H1 (cell line): ENCODE measurements around the gene TBX2. TPM values are rescaled to one million over a fixed set of nuclear protein-coding genes. Genes with fewer than 3 reads are reported as not detected.

Experiments
- CTCF ChIA-PET: fragments of 300-600 bp; sonication (Branson Sonifier 250); formaldehyde crosslinking; loops from one replicate; lab custom pipeline; 2021; ENCODE audit not compliant: partially characterized antibody; lab: Charles Lee
- POLR2A ChIA-PET: fragments of 300-600 bp; sonication (Branson Sonifier 250); formaldehyde crosslinking; loops from one replicate; lab custom pipeline; 2021; ENCODE audit warnings: inconsistent platforms; ENCODE audit not compliant: partially characterized antibody; lab: Charles Lee
- DNase-seq, 2 experiments: peaks; one replicate each; pipeline versions ENCODE4 v3.0.0 to v3.0.0-alpha.2; 2010 to 2022; ENCODE audit warnings: low spot score in 2 of 2, low read depth in 1 of 2, mixed read lengths in 1 of 2
- FAIRE-seq: peaks from 2 replicates; lab custom pipeline; 2011; peaks lifted over from hg19 to GRCh38; lab: Jason Lieb, UNC
- H2AFZ ChIP-seq: 2 replicates; pipeline ENCODE4 v1.8.1; 2012; ENCODE audit warnings: low read length, inconsistent platforms
- H2AK5ac ChIP-seq: 2 replicates; pipeline ENCODE4 v1.6.1; 2013; ENCODE audit warnings: low read depth, low read length
- H2BK120ac ChIP-seq: replicated peaks from 2 replicates; pipeline ENCODE3; 2013; ENCODE audit warnings: low read depth, low read length, inconsistent platforms
- H2BK12ac ChIP-seq: 2 replicates; pipeline ENCODE4 v1.6.1; 2013; ENCODE audit warnings: low read depth, low read length
- H2BK15ac ChIP-seq: 2 replicates; pipeline ENCODE4 v1.6.1; 2013; ENCODE audit warnings: low read length
- H2BK20ac ChIP-seq: 2 replicates; pipeline ENCODE4 v1.6.1; 2013; ENCODE audit warnings: low read length
- H2BK5ac ChIP-seq: 2 replicates; pipeline ENCODE4 v1.6.1; 2013; ENCODE audit warnings: low read depth, low read length
- H3K14ac ChIP-seq: 2 replicates; pipeline ENCODE4 v1.6.1; 2013; ENCODE audit warnings: inconsistent platforms; ENCODE audit not compliant: insufficient read length
- H3K18ac ChIP-seq: 2 replicates; pipeline ENCODE4 v1.6.1; 2013; ENCODE audit warnings: low read length; ENCODE audit errors: extremely low read depth
- H3K23ac ChIP-seq: 2 replicates; pipeline ENCODE4 v1.6.1; 2013; ENCODE audit warnings: inconsistent platforms; ENCODE audit not compliant: insufficient read length
- H3K23me2 ChIP-seq: 2 replicates; pipeline ENCODE4 v1.6.1; 2013; ENCODE audit warnings: low read depth, low read length
- H3K27ac ChIP-seq: 2 replicates; pipeline ENCODE4 v1.6.1; 2011; ENCODE audit warnings: low read depth, low read length, inconsistent platforms
- H3K27me3 ChIP-seq, 4 experiments: replicated peaks in 1 of 4; 1 replicate in 1 of 4; 2 replicates in 3 of 4; pipeline versions ENCODE4 v1.6.1 to v1.8.1; 2011 to 2013; ENCODE audit warnings: low read length in 3 of 4, mild to moderate bottlenecking in 3 of 4, inconsistent platforms in 2 of 4, mixed read lengths in 2 of 4, moderate library complexity in 1 of 4; ENCODE audit not compliant: control insufficient read depth in 3 of 4, insufficient read depth in 3 of 4; ENCODE audit errors: extremely low read depth in 1 of 4
- H3K36me3 ChIP-seq, 4 experiments: 2 replicates each; pipeline versions ENCODE4 v1.6.1 to v1.8.1; 2011 to 2013; ENCODE audit warnings: mild to moderate bottlenecking in 4 of 4, low read length in 3 of 4, moderate library complexity in 2 of 4, control low read depth in 1 of 4, inconsistent platforms in 1 of 4; ENCODE audit not compliant: insufficient read depth in 4 of 4, control insufficient read depth in 2 of 4
- H3K4ac ChIP-seq: replicated peaks from 2 replicates; pipeline ENCODE3; 2013; ENCODE audit warnings: low read length, low read depth, mixed read lengths, inconsistent platforms; ENCODE audit not compliant: insufficient read length
- H3K4me1 ChIP-seq, 4 experiments: replicated peaks in 1 of 4; 1 replicate in 1 of 4; 2 replicates in 3 of 4; pipeline versions ENCODE4 v1.6.1 to v1.8.1; 2011 to 2013; ENCODE audit warnings: low read length in 3 of 4, inconsistent platforms in 2 of 4, mixed read lengths in 1 of 4; ENCODE audit not compliant: insufficient read depth in 4 of 4, control insufficient read depth in 3 of 4
- H3K4me2 ChIP-seq, 2 experiments: 2 replicates each; pipeline versions ENCODE4 v1.6.1 to v1.8.1; 2011 to 2013; ENCODE audit warnings: low read depth in 2 of 2, low read length in 2 of 2, control low read depth in 1 of 2, inconsistent platforms in 1 of 2, mild to moderate bottlenecking in 1 of 2; ENCODE audit not compliant: insufficient read depth in 1 of 2
- H3K4me3 ChIP-seq, 4 experiments: fragments of 200-600, 300-600 bp in 1 of 4; sonication (generic), shearing (Covaris generic), sonication (Bioruptor Twin) in 1 of 4; 2 replicates each; pipeline versions ENCODE4 v1.5.1 to v1.8.1; 2011 to 2016; ENCODE audit warnings: low read length in 4 of 4, low read depth in 3 of 4, control low read depth in 2 of 4, inconsistent platforms in 2 of 4, mild to moderate bottlenecking in 2 of 4, mixed read lengths in 1 of 4, moderate library complexity in 1 of 4; ENCODE audit not compliant: insufficient read depth in 2 of 4; ENCODE audit errors: extremely low read depth in 1 of 4
- H3K56ac ChIP-seq: replicated peaks from 2 replicates; pipeline ENCODE3; 2013; ENCODE audit warnings: low read depth, mild to moderate bottlenecking, mixed read lengths, low read length, inconsistent platforms; ENCODE audit not compliant: insufficient read length
- H3K79me1 ChIP-seq: 2 replicates; pipeline ENCODE4 v1.6.1; 2013; ENCODE audit warnings: low read depth, low read length, control low read depth
- H3K79me2 ChIP-seq, 2 experiments: 2 replicates each; pipeline versions ENCODE4 v1.6.1 to v1.8.1; 2012 to 2013; ENCODE audit warnings: low read length in 2 of 2, mild to moderate bottlenecking in 2 of 2, inconsistent platforms in 1 of 2; ENCODE audit not compliant: insufficient read depth in 2 of 2, control insufficient read depth in 1 of 2
- H3K9ac ChIP-seq, 4 experiments: replicated peaks in 1 of 4; 1 replicate in 1 of 4; 2 replicates in 3 of 4; pipeline versions ENCODE4 v1.6.1 to v1.8.1; 2011 to 2013; ENCODE audit warnings: low read depth in 3 of 4, low read length in 3 of 4, control low read depth in 2 of 4, mild to moderate bottlenecking in 2 of 4, moderate library complexity in 2 of 4, inconsistent platforms in 1 of 4; ENCODE audit errors: extremely low read depth in 1 of 4
- H3K9me3 ChIP-seq, 2 experiments: 2 replicates each; pipeline versions ENCODE4 v1.6.1 to v1.8.1; 2012 to 2013; ENCODE audit warnings: mild to moderate bottlenecking in 2 of 2, moderate library complexity in 2 of 2, control low read depth in 1 of 2, inconsistent platforms in 1 of 2, low read depth in 1 of 2, low read length in 1 of 2, mixed read lengths in 1 of 2; ENCODE audit not compliant: insufficient read depth in 2 of 2
- H4K20me1 ChIP-seq, 2 experiments: replicated peaks in 1 of 2; 2 replicates each; pipeline versions ENCODE3 to v1.8.1; 2011 to 2013; ENCODE audit warnings: inconsistent platforms in 2 of 2, low read length in 2 of 2, mild to moderate bottlenecking in 1 of 2; ENCODE audit not compliant: insufficient read depth in 2 of 2, control insufficient read depth in 1 of 2
- H4K5ac ChIP-seq: 2 replicates; pipeline ENCODE4 v1.6.1; 2013; ENCODE audit warnings: low read length, low read depth, mixed read lengths, inconsistent platforms; ENCODE audit not compliant: insufficient read length
- H4K8ac ChIP-seq: 2 replicates; pipeline ENCODE4 v1.8.0; 2013; ENCODE audit warnings: mild to moderate bottlenecking, moderate library complexity, low read length, inconsistent platforms; ENCODE audit not compliant: insufficient read depth; ENCODE audit errors: extremely low read depth
- H4K91ac ChIP-seq: replicated peaks from 2 replicates; pipeline ENCODE3; 2013; ENCODE audit warnings: low read length, mixed read lengths, inconsistent platforms; ENCODE audit not compliant: insufficient read length
- EGR1 ChIP-seq: IDR thresholded peaks from 2 replicates; pipeline ENCODE4 v1.6.1; 2011; ENCODE audit warnings: low read depth, low read length, borderline replicate concordance
- GABPA ChIP-seq: IDR thresholded peaks from 2 replicates; pipeline ENCODE4 v1.6.1; 2011; ENCODE audit warnings: mild to moderate bottlenecking, low read length, moderate library complexity, borderline replicate concordance; ENCODE audit not compliant: insufficient read depth
- PHF8 ChIP-seq: fragments of 200-600 bp; sonication (generic); conservative IDR thresholded peaks from 2 replicates; pipeline ENCODE4 v1.7.1; 2012; ENCODE audit warnings: low read depth, mild to moderate bottlenecking, inconsistent platforms, low read length, moderate library complexity
- POLR2A ChIP-seq, 2 experiments: IDR thresholded peaks; 1 replicate in 1 of 2; 2 replicates in 1 of 2; pipeline ENCODE4 v1.6.1; 2011; ENCODE audit warnings: low read depth in 2 of 2, low read length in 2 of 2, mild to moderate bottlenecking in 2 of 2; ENCODE audit errors: control extremely low read depth in 1 of 2
- RAD21 ChIP-seq, 2 experiments: IDR thresholded peaks in 1 of 2; conservative IDR thresholded peaks in 1 of 2; 2 replicates each; pipeline ENCODE4 v1.6.1; 2011; ENCODE audit warnings: low read depth in 2 of 2, low read length in 2 of 2, improper control_type of control experiment in 1 of 2, inconsistent platforms in 1 of 2, mild to moderate bottlenecking in 1 of 2, moderate library complexity in 1 of 2
- SIRT6 ChIP-seq: IDR thresholded peaks from one replicate; pipeline ENCODE4 v1.7.1; 2012; ENCODE audit warnings: low read length, inconsistent platforms
- SP2 ChIP-seq: IDR thresholded peaks from 2 replicates; pipeline ENCODE4 v1.6.1; 2012; ENCODE audit warnings: mild to moderate bottlenecking, low read length, inconsistent platforms
- SRF ChIP-seq: IDR thresholded peaks from 2 replicates; pipeline ENCODE4 v1.6.1; 2011; ENCODE audit warnings: mild to moderate bottlenecking, low read depth, low read length, moderate library complexity
- TAF1 ChIP-seq: IDR thresholded peaks from 2 replicates; pipeline ENCODE4 v1.6.1; 2011; ENCODE audit warnings: mild to moderate bottlenecking, low read depth, low read length
- TBP ChIP-seq: IDR thresholded peaks from 2 replicates; pipeline ENCODE4 v1.6.1; 2011; ENCODE audit warnings: low read depth, low read length, improper control_type of control experiment
- TCF12 ChIP-seq: IDR thresholded peaks from 2 replicates; pipeline ENCODE4 v1.6.1; 2011; ENCODE audit warnings: low read depth, mild to moderate bottlenecking, low read length
- WGBS, 2 experiments: shearing (Covaris generic) in 1 of 2; methylation state at CpG; one replicate each; pipeline versions ENCODE4 v1.1.6 to v1.1.7; 2013 to 2015; ENCODE audit warnings: low lambda C conversion rate in 2 of 2, mixed read lengths in 2 of 2, inconsistent platforms in 1 of 2, low coverage in 1 of 2, missing lambda C conversion rate in 1 of 2; ENCODE audit not compliant: insufficient replicate concordance in 2 of 2, insufficient coverage in 1 of 2, insufficient read length in 1 of 2; ENCODE audit errors: extremely low coverage in 1 of 2, missing lambda C conversion rate in 1 of 2; 5-methylcytosine and 5-hydroxymethylcytosine counted together
- polyA plus RNA-seq, 7 experiments: library from polyadenylated mRNA; depleted of rRNA in 3 of 7; stranded (reverse) in 5 of 7; unstranded in 2 of 7; fragments of >200 nt in 5 of 7; fragments of 200-250 nt in 2 of 7; gene quantifications; 1 replicate in 5 of 7; 2 replicates in 1 of 7; 4 replicates in 1 of 7; pipeline versions ENCODE4 v1.2.1 to v1.2.3, GENCODE V29; 2011 to 2013; ENCODE audit warnings: missing spikeins in 2 of 7, mixed read lengths in 2 of 7
- total RNA-seq: library from RNA; stranded (reverse); fragmentation: NEBNext Ultra II Directional; extraction: Animal tissue kit (Norgen Biotek cat#: 25700); gene quantifications from 2 replicates; pipeline ENCODE4 v1.2.1, GENCODE V29; 2021

Gene TBX2
- total and polyA plus RNA-seq, 2 of the 8 experiments (the other 6 are each of a cell fraction or from before 2014, with no cell fraction given): not detected

GRCh38 chr17:61412143-61412859, 12.7 kb downstream of the TBX2 start:
- Histone ChIP-seq H3K9me3 (no peaks in the 10 kb centered on the region; a peak in 1 of 4 replicates), H3K23me2 (peaks cover 18% of the 10 kb centered on the region), H2BK5ac (no peak overlapping the region; the same call in 1 of the 2 replicates), H3K27ac (no peak overlapping the region), H3K4me3 (peak overlapping the region; percentile 50 to 65 (median 58)), H2BK20ac (no peak overlapping the region), H3K18ac (peak overlapping the region; percentile 78; the same call in 1 of the 2 replicates), H2BK12ac (no peak overlapping the region), H3K79me1 (no peaks in the 10 kb centered on the region), H2AFZ (0 out of 2 replicates have a peak overlapping the region, but pooled peaks have one; percentile 3), H3K56ac (no peak overlapping the region), H2BK15ac (no peak overlapping the region; the same call in 1 of the 2 replicates), H3K9ac (peak overlapping the region in 1 of 4 experiments; percentile 10; a peak in 1 of 7 replicates), H3K27me3 (peaks cover 43 to 95% (median 87%) of the 10 kb centered on the region in 4 experiments), H3K23ac (no peak overlapping the region), H3K79me2 (no peaks in the 10 kb centered on the region), H4K8ac (peak overlapping the region; percentile 74; the same call in 1 of the 2 replicates), H3K36me3 (no peaks in the 10 kb centered on the region; a peak in 1 of 8 replicates), H2AK5ac (no peak overlapping the region), H2BK120ac (no peak overlapping the region), H3K4ac (no peak overlapping the region), H3K14ac (no peak overlapping the region), H3K4me1 (peaks cover 0 to 23% (median 11%) of the 10 kb centered on the region in 4 experiments; a peak in 5 of 7 replicates), H4K5ac (no peak overlapping the region), H4K91ac (no peak overlapping the region), H4K20me1 (peaks cover 8 to 12% of the 10 kb centered on the region in 2 experiments), H3K4me2 (peak overlapping the region; percentile 73 to 93)
- DNase-seq: peak in 1 of 2 experiments; percentile 89
- FAIRE-seq: no peak
- CTCF ChIA-PET: interaction anchor here (0.6 to 8.8 kb wide), 37 partner anchors 8 to 431 kb away, joined by 3 to 108 read pairs (median 4); partner anchors contain the start of genes TBX2 and TBX4
- WGBS, 2 experiments: 1% methylated on average over 52 of the region's 69 CpGs; no CpG with 5 or more reads in 1 of the 2 experiments
- POLR2A ChIA-PET: interaction anchor here (1.0 to 1.3 kb wide), 3 partner anchors 8 to 46 kb away, joined by 3 to 4 read pairs (median 3); no protein-coding TSS in a partner anchor
- TF ChIP-seq TAF1 (0 out of 2 replicates have a peak, but pooled peaks have one; percentile 21), TBP (peak; percentile 69; the same call in 1 of the 2 replicates), SIRT6 (no peak), SP2 (no peak), GABPA (0 out of 2 replicates have a peak, but pooled peaks have one; percentile 17), PHF8 (0 out of 2 replicates have a peak, but pooled peaks have one; percentile 25), SRF (no peak), POLR2A (IDR thresholded peaks at IDR 0.05; ENCODE audit: control extremely low read depth in 1 of 2, low read depth in 2 of 2, low read length in 2 of 2) (0 out of 3 replicates have a peak, but pooled peaks of 1 of the 2 experiments have one; percentile 23), EGR1 (no peak), RAD21 (IDR thresholded peaks at IDR 0.05 in 1 of 2, conservative IDR thresholded peaks at IDR 0.05 in 1 of 2; ENCODE audit: low read depth in 2 of 2, low read length in 2 of 2) (peak; percentile 95 to 98), TCF12 (no peak)
